Thyroid gland (tissue), 4 donors: ENCODE results near the gene PNPLA2.

Experiments used
- CTCF ChIP-seq, 6 experiments: fragments of 200-600 bp in 3 of 6; fragments of 450-650 bp in 3 of 6; sonication (generic) in 3 of 6; IDR thresholded peaks; one replicate each; pipeline ENCODE4 v1.5.1; 2016 to 2019; ENCODE audit warnings: antibody characterized with exemption in 6 of 6, mild to moderate bottlenecking in 2 of 6, inconsistent platforms in 1 of 6, moderate library complexity in 1 of 6
- POLR2A ChIP-seq, 2 donors: fragments of 450-650 bp; IDR thresholded peaks; one replicate each; pipeline ENCODE4 v1.6.1; 2017; ENCODE audit warnings: antibody characterized with exemption in 2 of 2, mild to moderate bottlenecking in 2 of 2, moderate library complexity in 1 of 2

GRCh38 chr11:794013-794765 is 24.5 kb upstream of the PNPLA2 start:
- TF ChIP-seq CTCF (IDR thresholded peaks at IDR 0.05) (no peak), POLR2A (IDR thresholded peaks at IDR 0.05) (no peak)
